PC-3 (cell line): ENCODE measurements around the gene OR2AE1. TPM values are rescaled to one million over a fixed set of nuclear protein-coding genes. Genes with fewer than 3 reads are reported as not detected.

Experiments
- ATAC-seq: fragments of 200-7000 bp; cut with Tn5 transposase; 2 replicates; pipeline ENCODE4 v1.9.1; 2020; ENCODE audit warnings: mild to moderate bottlenecking, moderate library complexity
- Bru-seq: library from RNA; stranded (reverse); fragments of 400-500 nt; gene quantifications from one replicate; lab custom pipeline; 2021; lab: Mats Ljungman, UMichigan
- BruChase-seq, 2 experiments: library from RNA; stranded (reverse); fragments of 400-500 nt; gene quantifications; one replicate each; lab custom pipeline; 2021; lab: Mats Ljungman, UMichigan
- BruUV-seq: library from RNA; stranded (reverse); fragments of 400-500 nt; replicated peaks from 2 replicates; lab custom pipeline; 2021; lab: Mats Ljungman, UMichigan
- CTCF ChIA-PET: fragments of 300-600 bp; sonication (Branson Sonifier 250); formaldehyde crosslinking; loops from one replicate; lab custom pipeline; 2022; ENCODE audit warnings: antibody characterized with exemption; lab: Charles Lee
- POLR2A ChIA-PET: fragments of 300-600 bp; sonication (Branson Sonifier 250); formaldehyde crosslinking; loops from one replicate; lab custom pipeline; 2022; ENCODE audit warnings: antibody characterized with exemption; ENCODE audit not compliant: unreplicated experiment; lab: Charles Lee
- DNase-seq: peaks from one replicate; pipeline ENCODE4 v3.0.0-alpha.2; 2015
- H2AFZ ChIP-seq: fragments of 300-600 bp; sonication (generic); 2 replicates; pipeline ENCODE4 v1.6.0; 2016; ENCODE audit warnings: antibody characterized with exemption, low read length
- H3F3A ChIP-seq: fragments of 300-600 bp; sonication (generic); one replicate; pipeline ENCODE4 v1.6.0; 2017; ENCODE audit warnings: antibody characterized with exemption, low read length, control low read depth, mild to moderate bottlenecking; ENCODE audit not compliant: unreplicated experiment
- H3K27ac ChIP-seq: fragments of 300-600 bp; sonication (generic); 2 replicates; pipeline ENCODE4 v1.5.1; 2016; ENCODE audit warnings: mild to moderate bottlenecking, low read length
- H3K27me3 ChIP-seq: fragments of 300-600 bp; sonication (generic); 2 replicates; pipeline ENCODE4 v1.6.1; 2016; ENCODE audit warnings: low read length, mixed read lengths
- H3K36me3 ChIP-seq: fragments of 300-600 bp; sonication (generic); 2 replicates; pipeline ENCODE4 v1.6.1; 2016; ENCODE audit warnings: low read depth, mixed run types, low read length, mixed read lengths
- H3K4me1 ChIP-seq: fragments of 300-600 bp; sonication (generic); 2 replicates; pipeline ENCODE4 v1.5.1; 2016; ENCODE audit warnings: low read length; ENCODE audit not compliant: insufficient read depth
- H3K4me2 ChIP-seq: fragments of 300-600 bp; sonication (generic); 2 replicates; pipeline ENCODE4 v1.6.0; 2016; ENCODE audit warnings: low read length
- H3K4me3 ChIP-seq: fragments of 300-600 bp; sonication (generic); 2 replicates; pipeline ENCODE4 v1.5.1; 2016; ENCODE audit warnings: mild to moderate bottlenecking, low read length, mixed read lengths
- H3K79me2 ChIP-seq: fragments of 300-600 bp; sonication (generic); 2 replicates; pipeline ENCODE4 v1.6.1; 2017; ENCODE audit warnings: low read length, mixed read lengths
- H3K9ac ChIP-seq: fragments of 300-600 bp; sonication (generic); 2 replicates; pipeline ENCODE4 v1.6.0; 2016; ENCODE audit warnings: mild to moderate bottlenecking, low read length
- H3K9me2 ChIP-seq: fragments of 300-600 bp; sonication (generic); replicated peaks from 2 replicates; pipeline ENCODE4 v1.6.1; 2016; ENCODE audit warnings: mixed run types, low read length, mixed read lengths
- H3K9me3 ChIP-seq: fragments of 300-600 bp; sonication (generic); 2 replicates; pipeline ENCODE4 v1.6.1; 2016; ENCODE audit warnings: low read length, mixed read lengths
- H4K20me1 ChIP-seq: fragments of 300-600 bp; sonication (generic); 2 replicates; pipeline ENCODE4 v1.6.1; 2016; ENCODE audit warnings: low read length, mixed read lengths
- EZH2 ChIP-seq: fragments of 300-600 bp; sonication (generic); IDR thresholded peaks from one replicate; pipeline ENCODE4 v1.6.1; 2017; ENCODE audit warnings: antibody characterized with exemption, mild to moderate bottlenecking, low read length; ENCODE audit not compliant: unreplicated experiment
- EZH2phosphoT487 ChIP-seq: fragments of 300-600 bp; sonication (generic); IDR thresholded peaks from 2 replicates; pipeline ENCODE4 v1.6.1; 2018; ENCODE audit warnings: mild to moderate bottlenecking, antibody characterized with exemption, low read length, borderline replicate concordance
- intact Hi-C: fragments of 100-400 bp; cut with micrococcal nuclease; formaldehyde crosslinking; loops from 2 replicates; pipeline ENCODE4 v1.9.0; 2023
- long read RNA-seq: library from polyadenylated mRNA; unstranded; transcript quantifications from one replicate; pipeline ENCODE4 v2.0.0, GENCODE V29; 2021; ENCODE audit not compliant: unreplicated experiment
- total RNA-seq: library from RNA; depleted of rRNA; stranded (reverse); fragments of >200 nt; gene quantifications from 2 replicates; pipeline ENCODE4 v1.2.3, GENCODE V29; 2014; rRNA removed
- TF ChIP-seq, protein P1 (sequence below): fragments of 300-600 bp; sonication (generic); conservative IDR thresholded peaks from 2 replicates; pipeline ENCODE4 v1.5.1; 2017; ENCODE audit warnings: antibody characterized with exemption, low read depth, mild to moderate bottlenecking, low read length

OR2AE1 gene, protein sequence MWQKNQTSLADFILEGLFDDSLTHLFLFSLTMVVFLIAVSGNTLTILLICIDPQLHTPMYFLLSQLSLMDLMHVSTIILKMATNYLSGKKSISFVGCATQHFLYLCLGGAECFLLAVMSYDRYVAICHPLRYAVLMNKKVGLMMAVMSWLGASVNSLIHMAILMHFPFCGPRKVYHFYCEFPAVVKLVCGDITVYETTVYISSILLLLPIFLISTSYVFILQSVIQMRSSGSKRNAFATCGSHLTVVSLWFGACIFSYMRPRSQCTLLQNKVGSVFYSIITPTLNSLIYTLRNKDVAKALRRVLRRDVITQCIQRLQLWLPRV
- total RNA-seq (0.18 TPM in 1 of 2 replicates, not detected in the other), Bru-seq, nascent RNA (percentile 46 among the genes with signal in this experiment), BruChase-seq, experiment 1, labeled RNA remaining after a 6-hour chase (percentile 71 among the genes with signal in this experiment), BruChase-seq, experiment 2, labeled RNA remaining after a 2-hour chase (percentile 66 among the genes with signal in this experiment)
- long read RNA-seq = 0 reads

DNA sequence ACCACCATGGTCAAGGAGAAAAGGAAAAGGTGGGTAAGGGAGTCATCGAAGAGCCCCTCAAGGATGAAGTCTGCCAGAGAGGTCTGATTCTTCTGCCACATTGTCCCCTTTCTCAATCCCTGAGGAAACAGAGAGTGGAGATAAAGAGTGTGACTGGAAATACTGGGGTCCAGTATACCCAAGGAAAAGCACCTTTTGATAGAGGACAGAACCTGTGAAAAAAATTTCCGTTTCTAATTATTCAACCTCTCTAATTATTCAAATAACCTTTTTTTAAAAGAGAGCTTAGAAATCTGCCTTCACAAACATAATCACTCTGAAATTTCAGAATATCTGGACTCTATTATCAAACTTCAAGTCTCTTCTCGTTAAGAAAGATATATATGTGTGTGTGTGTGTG, at the start of gene OR2AE1:
Gene OR2AE1 (minus strand): TSS at position 101 of the 400 bp plus-strand sequence. CDS start 0 bp downstream, at position 101.
- Histone ChIP-seq H3K4me1 (no peaks in the 10 kb centered on the region), H3K4me3 (no peak within 1 kb of the TSS), H2AFZ (no peak within 1 kb of the TSS), H3K79me2 (no peaks in the 10 kb centered on the region), H3K9me3 (no peaks in the 10 kb centered on the region), H4K20me1 (no peaks in the 10 kb centered on the region), H3K9ac (no peak within 1 kb of the TSS), H3K27me3 (no peaks in the 10 kb centered on the region), H3K9me2 (no peaks in the 10 kb centered on the region), H3K4me2 (no peak within 1 kb of the TSS), H3K36me3 (no peaks in the 10 kb centered on the region), H3K27ac (no peak within 1 kb of the TSS), H3F3A (no peaks in the 10 kb centered on the region)
- CTCF ChIA-PET = no interaction called here
- intact Hi-C loops = no loop called here
- POLR2A ChIA-PET = no interaction called here
- no peak for TF ChIP-seq EZH2phosphoT487
- TF ChIP-seq, protein P1, sequence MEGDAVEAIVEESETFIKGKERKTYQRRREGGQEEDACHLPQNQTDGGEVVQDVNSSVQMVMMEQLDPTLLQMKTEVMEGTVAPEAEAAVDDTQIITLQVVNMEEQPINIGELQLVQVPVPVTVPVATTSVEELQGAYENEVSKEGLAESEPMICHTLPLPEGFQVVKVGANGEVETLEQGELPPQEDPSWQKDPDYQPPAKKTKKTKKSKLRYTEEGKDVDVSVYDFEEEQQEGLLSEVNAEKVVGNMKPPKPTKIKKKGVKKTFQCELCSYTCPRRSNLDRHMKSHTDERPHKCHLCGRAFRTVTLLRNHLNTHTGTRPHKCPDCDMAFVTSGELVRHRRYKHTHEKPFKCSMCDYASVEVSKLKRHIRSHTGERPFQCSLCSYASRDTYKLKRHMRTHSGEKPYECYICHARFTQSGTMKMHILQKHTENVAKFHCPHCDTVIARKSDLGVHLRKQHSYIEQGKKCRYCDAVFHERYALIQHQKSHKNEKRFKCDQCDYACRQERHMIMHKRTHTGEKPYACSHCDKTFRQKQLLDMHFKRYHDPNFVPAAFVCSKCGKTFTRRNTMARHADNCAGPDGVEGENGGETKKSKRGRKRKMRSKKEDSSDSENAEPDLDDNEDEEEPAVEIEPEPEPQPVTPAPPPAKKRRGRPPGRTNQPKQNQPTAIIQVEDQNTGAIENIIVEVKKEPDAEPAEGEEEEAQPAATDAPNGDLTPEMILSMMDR = no peak
- ATAC-seq (no peak), DNase-seq (no peak)
- no TSS peak for BruUV-seq

DNA sequence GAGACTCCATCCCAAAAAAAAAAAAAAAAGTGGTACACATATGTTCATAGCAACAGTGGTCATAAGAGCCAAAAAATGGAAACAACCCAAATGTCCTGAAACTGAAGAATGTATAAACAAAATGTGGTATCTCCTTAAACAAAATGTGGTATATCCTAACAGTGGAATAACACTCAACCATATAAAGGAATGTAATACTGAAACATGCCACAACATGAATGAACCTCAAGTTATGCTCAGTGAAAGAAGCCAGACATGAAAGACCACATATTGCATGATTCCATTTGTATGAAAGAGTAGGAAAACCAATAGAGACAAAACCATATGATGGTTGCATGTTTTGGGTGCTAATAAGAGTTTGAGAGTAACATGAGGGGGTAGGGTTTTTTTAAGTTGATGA, 49.5 kb upstream of the OR2AE1 start:
- H3K4me2 ChIP-seq = no peak overlapping the region
- H3K27me3 ChIP-seq = peaks cover 20% of the 10 kb centered on the region
- no peak overlapping the region for H3K9ac ChIP-seq
- no peak overlapping the region for H2AFZ ChIP-seq
- no peak overlapping the region for H3K27ac ChIP-seq
- H3K4me1 ChIP-seq = no peaks in the 10 kb centered on the region; the same call in 1 of the 2 replicates
- no peak overlapping the region for H3K4me3 ChIP-seq
- H3K79me2 ChIP-seq = no peaks in the 10 kb centered on the region
- ChIA-PET CTCF (no interaction called here), POLR2A (no interaction called here)
- H3K9me3 ChIP-seq = no peaks in the 10 kb centered on the region
- no peaks in the 10 kb centered on the region for H3K9me2 ChIP-seq
- TF ChIP-seq, protein P1 = no peak
- no peak for TF ChIP-seq EZH2phosphoT487
- TF ChIP-seq EZH2 = no peak
- no peaks in the 10 kb centered on the region for H3F3A ChIP-seq
- no peaks in the 10 kb centered on the region for H3K36me3 ChIP-seq
- BruUV-seq = no TSS peak
- ATAC-seq = no peak
- no peak for DNase-seq
- intact Hi-C loops = no loop called here
- no peaks in the 10 kb centered on the region for H4K20me1 ChIP-seq

DNA sequence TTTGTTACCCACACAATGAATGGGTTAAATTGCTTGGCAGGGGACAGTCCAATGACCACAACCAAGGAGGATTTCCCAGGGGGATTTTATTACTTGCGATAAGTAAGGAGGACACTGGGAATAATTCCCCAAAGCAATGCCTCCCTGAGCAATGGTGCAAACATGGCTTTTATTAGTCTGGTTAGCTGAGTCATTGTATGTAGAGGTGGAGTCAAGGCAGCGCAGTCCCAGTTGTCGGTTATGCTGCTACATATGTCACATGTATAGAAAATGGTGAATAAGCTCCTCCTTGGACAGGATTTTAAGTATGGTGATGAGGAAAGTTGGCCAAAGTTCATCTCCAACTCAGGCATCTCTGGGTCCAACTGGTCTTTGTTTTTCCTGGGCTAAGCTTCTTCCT, 46.4 kb upstream of the OR2AE1 start:
- CTCF ChIA-PET = no interaction called here
- peaks cover 10% of the 10 kb centered on the region for H3K4me1 ChIP-seq
- H3K9ac ChIP-seq = no peak overlapping the region
- no peaks in the 10 kb centered on the region for H3F3A ChIP-seq
- POLR2A ChIA-PET = interaction anchor here (0.6 kb wide), 1 partner anchor 160 kb away, joined by 7 read pairs; no protein-coding TSS in a partner anchor
- H3K9me2 ChIP-seq = no peaks in the 10 kb centered on the region
- no peak overlapping the region for H3K27ac ChIP-seq
- H3K4me2 ChIP-seq = no peak overlapping the region
- intact Hi-C loops = no loop called here
- no TSS peak for BruUV-seq
- H3K4me3 ChIP-seq = no peak overlapping the region
- H3K27me3 ChIP-seq = peaks cover 11% of the 10 kb centered on the region
- no peak for DNase-seq
- H3K36me3 ChIP-seq = no peaks in the 10 kb centered on the region
- no peaks in the 10 kb centered on the region for H3K9me3 ChIP-seq
- H4K20me1 ChIP-seq = peaks cover 1% of the 10 kb centered on the region; the same call in 1 of the 2 replicates
- TF ChIP-seq, protein P1 = no peak
- no peak for TF ChIP-seq EZH2
- TF ChIP-seq EZH2phosphoT487 = no peak
- H3K79me2 ChIP-seq = peaks cover 22% of the 10 kb centered on the region
- no peak overlapping the region for H2AFZ ChIP-seq
- no peak for ATAC-seq
